Muscle of arm (tissue), 12 donors: ENCODE results near the gene CELF2. TPM values are rescaled to one million over a fixed set of nuclear protein-coding genes. Genes with fewer than 3 reads are reported as not detected.
"Not testable (repeated sequence)": the region's sequence is repeated elsewhere in the genome, so short reads cannot be mapped to it uniquely, and the experiment has no call there.

ENCODE experiments used
- DNase-seq: peaks from one replicate; pipeline ENCODE4 v3.0.0-alpha.2; 2013
- polyA plus RNA-seq, 12 donors: library from polyadenylated mRNA; unstranded; fragments of 120-200 nt; gene quantifications; one replicate each; pipeline ENCODE4 v1.2.1, GENCODE V29; 2013; ENCODE audit not compliant: insufficient read length in 12 of 12

The CELF2 gene
- polyA plus RNA-seq, 12 donors, result 60.3 to 93.7 (median 77.8) TPM

GRCh38 chr10:11170574-11170973 is 152.9 kb downstream of the CELF2 start:
- DNase-seq, result no peak

GRCh38 chr10:11170993-11171851 is 153.6 kb downstream of the CELF2 start:
- DNase-seq, result no peak

DNA sequence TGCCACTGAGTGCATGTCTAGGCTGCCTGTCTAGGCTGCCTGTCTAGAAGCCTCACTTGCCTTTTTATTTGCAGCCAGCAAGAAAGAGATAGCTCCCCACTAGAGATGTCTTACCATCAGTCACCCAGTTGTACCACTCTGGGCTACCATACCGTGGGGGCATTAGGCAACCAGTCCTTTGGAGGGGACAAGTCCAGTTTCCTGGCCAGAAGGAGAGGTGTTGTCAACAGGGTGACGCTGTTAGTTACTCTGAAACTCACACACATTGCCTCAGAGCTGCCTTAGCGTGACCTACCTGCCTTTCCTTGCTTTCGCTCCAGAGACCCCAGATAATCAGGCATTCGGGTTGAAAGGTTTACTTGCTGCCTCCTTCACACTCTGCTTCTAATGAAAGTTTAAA is 155.4 kb downstream of the CELF2 start:
- no peak for DNase-seq

DNA sequence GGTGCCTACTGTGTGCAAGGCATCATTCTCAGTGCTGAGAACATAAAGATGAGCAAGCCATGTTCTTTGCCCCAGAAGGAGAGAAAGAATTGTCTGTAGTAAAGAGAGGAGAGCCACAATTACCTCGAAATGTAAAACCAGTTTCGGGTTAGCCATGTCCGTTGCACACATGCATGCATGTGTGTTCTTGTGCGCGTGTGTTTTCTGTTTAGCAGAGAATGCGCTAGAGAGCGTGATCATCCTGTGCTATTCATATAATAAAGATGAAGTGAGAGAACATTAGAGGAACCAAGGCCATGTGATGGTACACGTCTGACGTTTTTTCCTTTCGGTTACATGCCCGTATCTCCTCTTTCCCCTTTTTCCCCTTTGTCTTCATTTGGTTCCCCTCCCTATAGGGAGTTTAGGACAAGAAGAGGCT is 158.2 kb downstream of the CELF2 start:
- no peak for DNase-seq

DNA sequence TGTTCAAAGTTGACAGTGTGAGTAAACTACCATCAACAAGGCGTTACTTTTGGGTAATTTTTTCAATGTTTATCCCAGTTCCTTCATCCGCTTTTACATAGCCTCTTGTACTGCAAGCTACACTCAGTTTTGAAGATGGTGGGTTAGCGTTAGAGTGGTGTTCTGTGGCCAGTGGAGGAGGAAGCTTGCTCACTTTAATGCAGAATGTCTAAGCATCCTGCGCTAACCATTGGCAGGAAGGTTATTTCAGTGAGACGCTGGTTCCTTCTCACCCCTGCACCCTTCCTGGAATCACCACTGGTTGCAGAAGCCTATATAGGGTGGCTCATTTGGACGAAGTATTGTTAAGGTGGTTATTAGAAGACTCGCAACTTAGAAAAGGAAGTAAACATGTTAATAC is 159.1 kb downstream of the CELF2 start:
- no peak for DNase-seq

DNA sequence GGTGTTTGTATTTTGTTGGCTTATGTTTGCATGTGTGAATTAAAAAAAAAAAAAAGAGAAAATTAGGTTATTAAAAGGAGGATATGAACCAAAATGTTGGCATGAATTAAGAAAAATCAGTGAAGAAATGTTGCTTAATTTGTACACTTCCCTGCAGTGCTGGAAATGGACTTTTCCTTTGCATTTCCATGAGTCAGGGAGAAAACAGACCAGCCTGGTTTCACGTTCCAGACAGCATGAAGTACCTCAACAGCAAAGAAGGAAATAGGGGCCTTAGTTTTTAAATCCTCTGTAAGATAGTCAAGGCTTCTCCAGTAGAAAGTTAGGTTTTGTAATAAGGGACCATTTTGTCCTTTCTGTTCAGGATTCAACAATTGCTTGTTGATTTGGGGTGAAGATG is 159.7 kb downstream of the CELF2 start:
- no peak for DNase-seq

DNA sequence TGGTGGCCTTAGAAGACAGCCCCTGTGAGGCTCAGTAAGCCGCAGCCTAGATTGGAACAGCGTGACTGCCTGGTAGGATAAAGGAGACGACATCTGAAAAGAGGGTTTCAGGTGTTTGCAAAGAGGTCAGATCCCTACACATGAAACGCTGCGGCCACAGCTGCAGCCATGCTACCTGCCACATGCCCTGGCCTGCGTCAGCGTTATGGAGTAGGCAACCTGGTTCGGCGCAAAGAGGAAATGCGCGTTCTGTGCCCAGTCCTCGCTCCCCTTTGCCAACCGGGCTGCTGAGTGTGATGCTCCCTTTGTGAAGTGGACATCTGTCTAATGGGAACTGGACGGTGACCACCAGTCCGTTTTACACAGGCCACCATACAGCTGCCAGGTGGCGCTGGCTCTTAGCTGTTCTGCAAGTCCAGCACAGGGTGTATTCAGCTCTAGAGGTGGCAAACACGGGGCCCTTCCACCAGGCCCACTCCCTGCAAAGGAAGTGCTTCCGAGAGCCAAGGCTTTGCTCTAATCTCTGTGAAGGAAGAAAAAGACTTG is 160.3 kb downstream of the CELF2 start:
- no peak for DNase-seq

- DNase-seq, result no peak
These were observed 161.2 kb downstream of the CELF2 start for GRCh38 chr10:11178606-11179515.

DNA sequence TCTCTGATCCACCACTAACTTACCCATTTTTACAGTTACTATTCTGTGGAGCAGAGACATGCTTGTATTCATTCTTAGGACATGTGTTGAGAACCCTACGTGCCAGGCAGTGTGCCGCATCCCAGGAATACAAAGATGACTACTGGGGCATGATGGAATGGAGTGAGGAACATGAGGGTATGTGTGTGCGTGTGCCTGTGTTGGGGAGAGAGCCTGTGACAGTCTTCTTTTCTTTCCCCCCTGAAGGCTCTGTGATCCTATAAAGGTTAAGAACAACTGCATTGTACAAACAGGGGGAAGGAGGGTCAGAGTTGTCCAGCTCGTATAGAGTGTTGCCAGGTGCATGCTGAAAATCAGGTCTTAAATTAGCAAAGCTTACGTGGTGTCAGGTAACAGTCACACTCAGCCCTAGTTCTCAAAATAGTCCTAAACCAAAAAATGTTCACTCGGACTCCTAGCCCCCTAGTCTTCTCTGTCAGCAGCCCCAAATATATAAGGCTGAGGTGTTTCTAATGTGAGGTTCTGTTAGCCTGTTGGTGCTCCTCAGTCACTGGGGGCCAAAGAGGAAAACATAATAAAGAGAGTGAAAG is 161.9 kb downstream of the CELF2 start:
- no peak for DNase-seq

DNA sequence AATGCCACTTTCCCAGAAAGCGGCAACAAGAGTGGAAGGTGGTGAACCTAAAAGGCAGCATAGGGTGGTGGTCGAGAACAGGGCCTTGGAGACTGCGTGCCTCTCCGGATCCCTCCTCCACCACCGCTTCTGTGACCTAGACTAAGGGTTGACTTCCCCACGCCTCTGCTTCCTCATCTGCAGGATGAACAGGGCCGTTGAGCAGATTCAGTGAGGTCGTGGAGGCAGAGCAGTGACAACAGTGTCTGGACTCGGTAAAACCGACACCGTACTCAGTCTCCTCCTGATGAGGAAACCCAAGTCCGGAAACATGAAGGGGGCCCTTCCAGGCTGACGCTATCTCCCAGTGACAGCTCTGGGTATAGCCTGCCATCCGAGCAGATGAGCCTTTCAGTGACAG is 162.6 kb downstream of the CELF2 start:
- DNase-seq, result no peak

DNA sequence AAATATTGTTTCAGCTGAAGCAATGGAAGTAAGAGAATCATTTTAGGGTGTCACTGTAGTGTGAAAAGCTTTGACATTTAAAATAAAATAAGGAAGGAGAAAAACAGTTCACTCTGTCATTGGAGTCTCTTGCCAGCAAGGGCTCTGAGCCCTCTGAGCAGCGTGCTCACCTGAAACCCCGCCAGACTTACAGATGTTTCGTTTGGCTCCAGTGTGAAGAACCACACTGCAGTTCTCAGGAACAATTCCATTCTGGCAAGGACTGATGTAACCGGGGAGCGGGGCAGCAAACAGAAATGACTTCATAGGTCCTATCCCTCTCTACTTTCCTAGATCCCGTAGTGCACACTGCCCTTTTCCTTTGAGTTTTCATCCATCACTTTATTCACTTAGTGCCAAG is 164.3 kb downstream of the CELF2 start:
- DNase-seq, result peak; percentile 55

- DNase-seq, result no peak
These were observed 165.3 kb downstream of the CELF2 start for GRCh38 chr10:11183015-11183414.

GRCh38 chr10:11184093-11184492 is 166.4 kb downstream of the CELF2 start:
- no peak for DNase-seq

GRCh38 chr10:11185128-11185665 is 167.5 kb downstream of the CELF2 start:
- not testable (repeated sequence) for DNase-seq

DNA sequence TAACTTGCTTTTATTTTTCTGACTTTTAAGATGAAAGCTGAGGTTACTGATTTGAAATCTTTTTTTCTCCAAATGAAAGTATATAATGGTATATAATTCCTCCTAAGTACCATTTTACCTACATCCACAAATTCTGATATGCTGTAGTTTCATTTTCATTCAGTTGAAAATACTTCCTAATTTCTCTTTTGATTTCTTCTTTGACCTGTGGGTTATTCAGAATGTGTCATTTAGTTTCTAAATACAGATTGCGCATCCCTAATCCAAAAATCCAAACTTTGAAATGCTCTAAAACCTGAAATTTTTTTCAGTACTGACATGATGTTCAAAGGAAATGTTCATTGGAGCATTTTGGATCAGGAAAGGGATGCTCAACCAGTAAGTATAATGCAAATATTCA is 168.7 kb downstream of the CELF2 start:
- DNase-seq, result no peak

DNA sequence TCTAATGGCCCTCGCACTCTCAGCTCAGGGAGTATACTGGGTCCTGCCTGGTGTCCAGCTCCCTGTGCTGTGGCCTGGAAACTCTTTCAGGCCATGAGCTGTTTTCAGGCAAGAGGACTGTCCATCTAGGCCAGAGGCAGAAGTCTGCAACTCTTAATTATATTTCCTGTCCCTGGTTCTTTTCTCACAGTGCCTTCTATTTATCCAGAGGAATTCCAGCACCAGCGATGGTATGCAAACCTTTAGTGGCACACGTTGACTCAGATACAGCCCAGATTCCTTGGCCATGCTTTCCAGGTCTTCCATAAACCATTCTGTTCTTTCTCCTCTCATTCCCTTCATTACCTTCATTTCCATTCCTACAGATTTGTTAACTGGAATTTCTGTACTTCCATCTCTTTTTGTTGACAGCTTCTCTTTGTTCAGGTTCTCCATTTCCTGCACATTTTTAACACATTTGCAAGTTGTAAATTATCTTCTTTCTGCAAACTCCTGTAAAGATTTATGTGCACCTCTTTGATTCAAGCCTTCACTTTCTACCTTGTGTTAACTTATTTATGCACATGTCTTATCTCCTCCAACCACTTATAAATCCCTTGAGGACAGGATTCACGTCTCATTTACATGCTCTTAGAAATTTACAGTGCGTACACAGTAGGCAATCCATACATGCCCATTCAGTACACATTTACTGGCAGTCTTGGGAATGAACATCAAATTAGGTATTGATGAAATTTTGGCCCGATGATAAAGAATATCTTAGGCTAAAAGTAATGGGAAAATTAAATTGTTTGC is 172.1 kb downstream of the CELF2 start:
- no peak for DNase-seq

- DNase-seq, result no peak
These were observed 173.5 kb downstream of the CELF2 start for GRCh38 chr10:11191190-11191589.

DNA sequence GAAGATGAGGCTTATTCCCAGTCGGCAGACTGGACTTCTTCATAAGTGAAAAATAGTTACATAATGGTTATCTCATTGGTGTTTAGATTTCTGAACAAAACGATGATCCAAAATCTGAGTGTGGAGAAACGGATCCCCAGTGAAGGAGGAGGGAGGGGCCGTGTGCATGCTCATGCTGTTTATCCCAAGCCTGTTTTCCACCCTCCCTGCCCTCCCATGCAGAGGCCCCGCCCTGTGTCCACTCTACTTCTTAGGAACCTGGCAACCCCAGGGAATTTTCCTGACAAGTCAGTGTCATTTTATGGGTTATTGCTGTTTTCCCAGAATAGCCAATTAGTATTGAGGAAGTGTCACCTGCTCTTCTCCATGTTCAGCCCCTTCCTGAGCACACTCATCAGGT is 174.0 kb downstream of the CELF2 start:
- DNase-seq, result no peak

DNA sequence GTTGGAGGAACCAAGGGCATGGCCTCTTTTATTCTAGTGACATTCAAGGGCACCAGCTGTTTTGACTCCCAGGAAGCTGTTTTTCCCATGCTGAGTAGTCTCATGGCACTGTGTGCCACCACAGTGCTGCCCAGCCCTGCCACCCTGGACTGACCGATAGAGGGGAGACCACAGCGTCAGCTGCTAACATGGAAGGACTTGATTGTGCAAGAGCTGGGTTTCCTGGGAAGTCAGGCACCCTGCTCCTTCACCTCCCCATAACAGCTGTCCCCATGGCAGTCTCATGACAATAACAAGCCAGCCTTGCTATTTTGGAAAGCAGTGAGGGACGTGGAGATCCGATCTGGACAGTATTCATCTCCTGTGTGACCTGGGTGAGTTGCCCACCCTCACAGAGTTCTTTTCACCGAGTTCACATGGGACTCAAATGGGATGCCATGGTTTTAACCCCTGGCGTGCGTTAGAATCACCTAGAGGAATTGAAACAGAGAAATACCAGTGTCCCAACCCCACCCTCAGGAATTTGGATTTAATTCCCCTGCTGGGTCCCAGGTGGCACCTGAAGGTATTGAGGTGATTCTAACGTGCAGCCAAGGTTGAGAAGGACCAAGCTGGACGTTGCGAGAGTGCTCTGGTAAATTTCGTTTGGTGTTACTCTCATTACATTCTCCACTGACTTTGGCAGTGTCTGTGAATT is 174.8 kb downstream of the CELF2 start:
- no peak for DNase-seq

DNA sequence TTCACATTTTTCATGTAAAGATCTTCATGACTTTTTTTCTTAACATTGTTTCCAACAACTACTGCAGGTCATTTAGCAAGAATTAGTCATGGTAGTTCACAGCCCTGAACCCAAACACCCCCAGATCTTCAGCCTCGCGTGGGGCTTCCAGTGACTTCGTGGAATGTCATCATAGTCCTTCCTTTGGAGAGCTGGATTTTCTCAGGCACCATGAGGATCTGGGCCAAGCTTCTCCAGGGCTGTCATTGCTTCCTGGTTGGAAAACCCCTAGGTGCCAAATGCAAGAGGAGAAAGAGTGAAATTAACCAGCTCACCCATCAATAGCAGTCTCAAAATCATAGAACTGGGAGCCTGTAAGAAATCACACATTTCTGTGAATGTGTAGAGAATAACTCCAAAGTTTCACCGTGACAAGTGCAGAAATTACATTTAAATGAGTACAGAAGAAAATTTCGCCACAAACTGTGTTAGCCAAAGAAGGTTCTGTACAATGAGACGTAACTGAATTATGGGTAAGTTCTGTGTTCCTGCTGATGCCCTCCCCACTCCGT is 175.4 kb downstream of the CELF2 start:
- no peak for DNase-seq
